NT2/D1 (cell line): Measurements from ENCODE around the gene SCAF4.

Experiments
- SUZ12 ChIP-seq: IDR thresholded peaks from 2 replicates; pipeline ENCODE4 v1.6.1; 2011; ENCODE audit not compliant: insufficient read length, insufficient read depth; ENCODE audit errors: extremely low read depth
- ZNF274 ChIP-seq: IDR thresholded peaks from 2 replicates; pipeline ENCODE4 v1.6.1; 2011; ENCODE audit warnings: mild to moderate bottlenecking, low read depth, low read length

DNA sequence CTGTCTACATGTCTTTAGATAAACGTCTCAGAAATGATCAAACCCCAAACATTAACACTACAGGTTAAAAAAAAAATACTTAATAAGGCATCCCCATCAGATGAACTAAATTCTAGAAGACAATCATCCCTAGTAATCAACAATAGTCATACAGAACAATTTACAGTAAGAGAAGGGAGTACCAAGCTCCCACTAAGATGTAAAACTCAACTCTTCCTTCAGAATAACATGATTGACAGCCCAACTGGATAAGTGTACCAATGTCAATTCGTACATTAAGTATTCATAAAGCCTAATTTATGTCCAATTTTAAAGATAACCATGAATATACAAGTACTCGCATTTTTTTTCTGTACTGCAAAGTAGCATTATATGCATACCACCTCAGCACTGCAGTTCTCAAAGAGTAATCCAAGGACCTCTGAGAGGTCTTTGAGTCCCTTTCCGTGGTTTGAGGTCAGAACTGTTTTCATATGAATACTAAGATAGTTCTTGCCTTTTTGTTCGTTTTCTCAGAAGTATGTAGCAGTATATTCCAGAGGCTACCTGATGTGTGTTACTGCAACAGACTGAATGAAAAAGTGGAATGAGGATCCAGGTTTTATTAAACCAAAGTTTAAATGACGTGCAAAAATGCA lies 6.6 kb downstream of the SCAF4 start:
- no peak for TF ChIP-seq SUZ12
- no peak for TF ChIP-seq ZNF274
